Endodermal cell (in vitro differentiated cells): ENCODE measurements around the gene SRGAP2C. TPM values are rescaled to one million over a fixed set of nuclear protein-coding genes. Genes with fewer than 3 reads are reported as not detected.
"Not testable (repeated sequence)": the region's sequence is repeated elsewhere in the genome, so short reads cannot be mapped to it uniquely, and the experiment has no call there.

Experiments
- DNase-seq: peaks from one replicate; pipeline ENCODE4 v3.0.0-alpha.2; 2017
- H3K27ac ChIP-seq: 2 replicates; pipeline ENCODE4 v1.5.1; 2013; ENCODE audit warnings: mild to moderate bottlenecking, low read depth, low read length, moderate library complexity
- H3K27me3 ChIP-seq: 2 replicates; pipeline ENCODE4 v1.6.1; 2013; ENCODE audit warnings: mild to moderate bottlenecking, low read length, moderate library complexity; ENCODE audit not compliant: insufficient read depth, control insufficient read depth, poor library complexity, severe bottlenecking
- H3K36me3 ChIP-seq: 2 replicates; pipeline ENCODE4 v1.7.0; 2013; ENCODE audit warnings: mild to moderate bottlenecking, low read length, moderate library complexity; ENCODE audit not compliant: control insufficient read depth, insufficient read depth
- H3K4me1 ChIP-seq: one replicate; pipeline ENCODE4 v1.7.0; 2013; ENCODE audit warnings: low read length; ENCODE audit not compliant: control insufficient read depth, insufficient read depth
- H3K4me3 ChIP-seq: 2 replicates; pipeline ENCODE4 v1.5.1; 2013; ENCODE audit warnings: mild to moderate bottlenecking, low read length, moderate library complexity
- H3K9ac ChIP-seq: 2 replicates; pipeline ENCODE4 v1.6.1; 2013; ENCODE audit warnings: mild to moderate bottlenecking, low read length, moderate library complexity; ENCODE audit not compliant: poor library complexity, severe bottlenecking; ENCODE audit errors: extremely low read depth
- H3K9me3 ChIP-seq: 2 replicates; pipeline ENCODE4 v1.6.1; 2013; ENCODE audit warnings: mild to moderate bottlenecking, low read length, moderate library complexity; ENCODE audit not compliant: control insufficient read depth
- H3K27ac Mint-ChIP-seq: 2 replicates; pipeline ENCODE4 v1.8.0; 2020; ENCODE audit warnings: mixed read lengths
- H3K27me3 Mint-ChIP-seq: 2 replicates; pipeline ENCODE4 v1.8.0; 2021; ENCODE audit warnings: mild to moderate bottlenecking, mixed read lengths; ENCODE audit not compliant: insufficient read depth
- H3K36me3 Mint-ChIP-seq: 2 replicates; pipeline ENCODE4 v1.8.0; 2020; ENCODE audit warnings: low read depth, mixed read lengths
- H3K4me1 Mint-ChIP-seq: 2 replicates; pipeline ENCODE4 v1.8.0; 2020; ENCODE audit warnings: mixed read lengths
- H3K4me3 Mint-ChIP-seq: 2 replicates; pipeline ENCODE4 v1.8.0; 2020; ENCODE audit warnings: mild to moderate bottlenecking, moderate library complexity, mixed read lengths
- H3K9me3 Mint-ChIP-seq: 2 replicates; pipeline ENCODE4 v1.8.0; 2020; ENCODE audit warnings: mild to moderate bottlenecking, mixed read lengths
- WGBS, 2 experiments: methylation state at CpG; one replicate each; pipeline versions ENCODE4 v1.1.5 to v1.1.7; 2013; ENCODE audit warnings: missing lambda C conversion rate in 2 of 2, mixed read lengths in 1 of 2; ENCODE audit not compliant: insufficient coverage in 1 of 2, insufficient read length in 1 of 2; 5-methylcytosine and 5-hydroxymethylcytosine counted together
- total RNA-seq, 2 donors: library from RNA; stranded (reverse); fragmentation: NEBNext Ultra II Directional in 1 of 2; extraction: Animal tissue kit (Norgen Biotek cat#: 25700) in 1 of 2; gene quantifications; 2 replicates in 1 of 2; 3 replicates in 1 of 2; pipeline ENCODE4 v1.2.1, GENCODE V29; 2021

The SRGAP2C gene
- total RNA-seq, 2 donors from 2014 or later: 42.4 to 56.0 TPM

DNA sequence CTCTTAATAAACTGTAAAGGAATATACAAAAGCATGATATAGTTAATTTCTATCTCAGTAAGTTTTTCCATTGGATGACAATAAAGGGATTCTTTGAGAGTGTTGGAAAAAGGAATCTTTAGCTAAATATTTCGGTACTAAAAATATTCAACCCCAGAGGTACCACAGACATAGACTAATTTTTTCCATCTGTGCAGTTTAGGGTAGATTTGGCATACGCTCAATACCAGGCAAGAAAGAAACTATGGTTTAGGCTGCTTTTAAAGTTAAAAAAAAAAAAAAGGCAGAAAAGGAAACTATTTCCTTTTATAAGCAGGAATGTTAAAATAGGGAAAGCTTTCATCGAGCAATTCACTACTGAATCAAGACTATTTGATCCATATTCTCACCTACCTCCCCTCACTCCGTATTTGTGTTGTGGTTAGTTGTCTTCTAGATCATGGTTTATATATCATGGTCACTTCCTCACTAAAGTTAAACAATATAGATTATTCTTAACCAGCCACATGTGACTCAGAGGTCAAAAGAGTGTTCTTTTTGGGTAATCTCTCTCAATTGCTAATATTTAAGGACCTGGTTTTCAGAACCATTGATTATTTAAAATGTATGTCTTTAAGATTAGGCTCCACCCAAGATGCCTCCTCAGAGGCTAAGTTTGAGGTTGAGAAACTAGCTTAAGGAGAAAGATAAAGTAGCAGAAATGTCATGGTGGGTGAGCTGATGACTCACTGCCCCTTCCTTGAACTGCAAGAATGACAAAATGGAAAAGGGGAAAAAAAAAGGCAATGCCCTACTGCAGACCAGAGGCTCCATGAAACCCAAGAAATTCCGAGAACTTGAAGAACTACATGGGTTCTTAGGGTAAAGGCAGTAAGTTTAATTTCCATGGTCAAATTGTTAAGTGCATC, 20.7 kb upstream of the SRGAP2C start:
- H3K27ac Mint-ChIP-seq, H3K4me3 ChIP-seq, H3K9ac ChIP-seq, H3K4me1 Mint-ChIP-seq, H3K27me3 Mint-ChIP-seq, H3K9me3 ChIP-seq, H3K36me3 Mint-ChIP-seq, H3K4me3 Mint-ChIP-seq, H3K36me3 ChIP-seq, DNase-seq, H3K27me3 ChIP-seq, H3K4me1 ChIP-seq, H3K9me3 Mint-ChIP-seq, H3K27ac ChIP-seq: not testable (repeated sequence)
- no CpG with 5 or more reads among the region's 5 CpGs for WGBS, 2 experiments

DNA sequence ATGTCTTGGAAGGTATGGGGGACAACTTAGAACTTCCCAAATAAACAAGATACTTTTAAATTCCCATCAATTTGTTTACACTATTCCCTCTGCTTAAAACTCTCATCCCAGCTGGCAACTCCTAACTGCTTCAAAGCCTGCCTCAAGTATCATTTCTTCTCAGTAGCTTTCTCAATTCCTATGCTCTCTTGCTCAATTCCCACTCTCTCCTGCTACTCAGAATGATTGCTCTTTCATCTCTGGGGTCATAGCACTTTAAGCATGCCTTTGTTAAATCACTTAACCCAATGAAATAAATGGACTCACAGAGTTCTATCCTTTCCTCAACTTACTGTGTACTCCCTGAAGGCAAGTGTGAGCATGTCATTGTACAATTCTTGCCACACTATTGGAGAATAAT, 19.5 kb upstream of the SRGAP2C start:
- H3K27me3 Mint-ChIP-seq, H3K9ac ChIP-seq, H3K27ac ChIP-seq, H3K27me3 ChIP-seq, H3K4me1 ChIP-seq, DNase-seq, H3K4me1 Mint-ChIP-seq, H3K27ac Mint-ChIP-seq, H3K36me3 Mint-ChIP-seq, H3K9me3 Mint-ChIP-seq, H3K4me3 ChIP-seq, H3K36me3 ChIP-seq, H3K9me3 ChIP-seq, H3K4me3 Mint-ChIP-seq: not testable (repeated sequence)

- not testable (repeated sequence) for H3K9me3 ChIP-seq
Observed at GRCh38 chr1:121167225-121167738, 17.5 kb upstream of the SRGAP2C start.

DNA sequence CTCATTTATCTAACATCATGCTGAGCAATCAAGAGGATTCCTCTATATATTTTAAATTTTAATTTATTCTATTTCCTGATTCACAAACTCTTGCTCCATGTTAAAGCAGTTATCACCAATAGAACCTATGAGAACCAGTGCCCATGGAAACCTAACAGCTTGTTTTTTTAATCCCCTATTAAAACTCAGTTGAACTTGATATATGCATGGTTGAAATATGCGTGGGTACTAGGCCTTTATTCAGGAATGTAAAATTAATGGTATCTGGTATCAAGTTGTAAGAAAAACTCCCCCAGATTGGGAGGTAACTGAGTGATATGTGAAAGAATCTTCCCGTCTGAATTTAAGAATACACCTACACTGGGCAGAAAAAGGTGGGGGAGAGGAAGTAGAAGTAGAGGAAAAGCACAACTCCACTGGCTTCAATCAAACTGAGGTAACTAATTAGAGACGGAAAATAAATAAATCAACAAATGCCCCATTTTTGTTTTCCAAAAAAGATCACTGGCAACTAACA, 16.6 kb upstream of the SRGAP2C start:
- not testable (repeated sequence) for H3K4me1 Mint-ChIP-seq, H3K27ac Mint-ChIP-seq, H3K27me3 ChIP-seq, H3K36me3 Mint-ChIP-seq, DNase-seq, H3K27ac ChIP-seq, H3K9ac ChIP-seq, H3K9me3 ChIP-seq, H3K4me3 ChIP-seq, H3K36me3 ChIP-seq, H3K9me3 Mint-ChIP-seq, H3K4me1 ChIP-seq, H3K27me3 Mint-ChIP-seq, H3K4me3 Mint-ChIP-seq
- WGBS, 2 experiments: no CpG with 5 or more reads among the region's 3 CpGs

More at GRCh38 chr1:121167225-121167738, 17.5 kb upstream of the SRGAP2C start:
- not testable (repeated sequence) for H3K27me3 Mint-ChIP-seq, H3K27me3 ChIP-seq, H3K4me3 ChIP-seq, H3K4me1 ChIP-seq, H3K36me3 Mint-ChIP-seq, DNase-seq, H3K4me1 Mint-ChIP-seq, H3K9me3 Mint-ChIP-seq, H3K27ac ChIP-seq, H3K36me3 ChIP-seq, H3K27ac Mint-ChIP-seq, H3K9ac ChIP-seq, H3K4me3 Mint-ChIP-seq
- 100% methylated on average over 1 of the region's 2 CpGs; no CpG with 5 or more reads in 1 of the 2 experiments for WGBS, 2 experiments

- WGBS, 2 experiments: 100% methylated on average over 2 of the region's 2 CpGs; no CpG with 5 or more reads in 1 of the 2 experiments
- H3K4me3 ChIP-seq, H3K4me1 Mint-ChIP-seq, H3K27me3 Mint-ChIP-seq, H3K4me3 Mint-ChIP-seq, DNase-seq, H3K9ac ChIP-seq, H3K27ac ChIP-seq, H3K27ac Mint-ChIP-seq, H3K36me3 ChIP-seq, H3K36me3 Mint-ChIP-seq, H3K9me3 ChIP-seq, H3K27me3 ChIP-seq, H3K9me3 Mint-ChIP-seq, H3K4me1 ChIP-seq: not testable (repeated sequence)
Observed at GRCh38 chr1:121176649-121177048, 8.1 kb upstream of the SRGAP2C start.

- not testable (repeated sequence) for H3K4me3 ChIP-seq, H3K27me3 Mint-ChIP-seq, H3K4me1 Mint-ChIP-seq, H3K27ac ChIP-seq, H3K36me3 Mint-ChIP-seq, H3K4me3 Mint-ChIP-seq, H3K9me3 ChIP-seq, H3K9me3 Mint-ChIP-seq, H3K9ac ChIP-seq, H3K36me3 ChIP-seq, H3K4me1 ChIP-seq, DNase-seq, H3K27me3 ChIP-seq, H3K27ac Mint-ChIP-seq
Observed at GRCh38 chr1:121178197-121178596, 6.6 kb upstream of the SRGAP2C start.

DNA sequence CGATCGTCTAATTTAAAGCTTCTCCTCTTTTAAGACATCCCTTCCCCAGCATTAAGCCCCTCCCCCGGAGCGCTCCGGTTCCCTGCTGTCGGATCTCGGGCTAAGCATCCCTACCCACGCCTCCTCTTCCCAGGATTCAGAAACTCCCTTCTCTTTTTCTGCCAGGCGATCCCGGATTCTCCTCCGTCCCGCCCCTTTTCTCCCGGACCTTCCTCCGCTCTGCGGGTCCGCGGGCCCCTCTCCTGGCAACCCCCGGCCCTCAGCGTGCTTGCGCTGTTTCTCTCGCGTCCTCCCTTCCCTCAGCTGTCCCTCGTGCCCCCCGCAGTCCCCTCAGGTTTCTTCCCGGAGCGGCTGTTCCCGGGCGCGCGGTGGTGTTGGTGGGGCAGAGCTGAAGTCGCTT, 908 bp upstream of the SRGAP2C start:
- not testable (repeated sequence) for H3K36me3 ChIP-seq, H3K27me3 ChIP-seq, H3K4me1 Mint-ChIP-seq, H3K27ac ChIP-seq, H3K9ac ChIP-seq, H3K27ac Mint-ChIP-seq, H3K9me3 Mint-ChIP-seq, H3K4me1 ChIP-seq, H3K27me3 Mint-ChIP-seq, H3K36me3 Mint-ChIP-seq, H3K9me3 ChIP-seq
- peak; percentile 60 for DNase-seq
- peak overlapping the region; percentile 56 for H3K4me3 ChIP-seq
- WGBS, 2 experiments: 0% methylated on average over 10 of the region's 31 CpGs; no CpG with 5 or more reads in 1 of the 2 experiments
- H3K4me3 Mint-ChIP-seq: peak overlapping the region; percentile 67
